Stimulated activated CD4-positive, alpha-beta T cell treated with anti-CD3 and anti-CD28 coated beads, Interleukin-12 subunit alpha, Interleukin-12 subunit beta, amount 100 ng/mL, for 48 hours (primary cell): ENCODE results near the gene SMC5.
"Not testable (repeated sequence)": the region's sequence is repeated elsewhere in the genome, so short reads cannot be mapped to it uniquely, and the experiment has no call there.

Experiments
- DNase-seq, 3 donors: peaks; one replicate each; pipeline ENCODE4 v3.0.0-alpha.2; 2020; ENCODE audit warnings: low read depth in 2 of 3, low spot score in 1 of 3

The SMC5 gene

GRCh38 chr9:70355801-70356200 lies 97.0 kb downstream of the SMC5 start:
- no peak for DNase-seq

- DNase-seq: no peak
These were observed 104.2 kb downstream of the SMC5 start for GRCh38 chr9:70362952-70363351.

GRCh38 chr9:70363760-70364159 lies 105.0 kb downstream of the SMC5 start:
- no peak for DNase-seq

- no peak for DNase-seq
These were observed 108.6 kb downstream of the SMC5 start for GRCh38 chr9:70367305-70367930.

GRCh38 chr9:70374962-70375618 lies 116.3 kb downstream of the SMC5 start:
- DNase-seq: no peak

GRCh38 chr9:70382046-70382708 lies 123.4 kb downstream of the SMC5 start:
- no peak for DNase-seq

- no peak for DNase-seq
These were observed 124.2 kb downstream of the SMC5 start for GRCh38 chr9:70382709-70383605.

GRCh38 chr9:70385426-70385825 lies 126.6 kb downstream of the SMC5 start:
- no peak for DNase-seq

GRCh38 chr9:70387663-70388062 lies 128.9 kb downstream of the SMC5 start:
- DNase-seq: no peak

GRCh38 chr9:70389188-70389587 lies 130.4 kb downstream of the SMC5 start:
- no peak for DNase-seq

GRCh38 chr9:70389621-70390266 lies 131.0 kb downstream of the SMC5 start:
- DNase-seq: no peak

GRCh38 chr9:70390933-70391341 lies 132.2 kb downstream of the SMC5 start:
- no peak for DNase-seq

GRCh38 chr9:70392189-70392588 lies 133.4 kb downstream of the SMC5 start:
- DNase-seq: no peak

GRCh38 chr9:70392850-70393249 lies 134.1 kb downstream of the SMC5 start:
- no peak for DNase-seq

GRCh38 chr9:70395652-70396051 lies 136.9 kb downstream of the SMC5 start:
- no peak for DNase-seq

GRCh38 chr9:70398145-70398556 lies 139.4 kb downstream of the SMC5 start:
- DNase-seq: no peak

- DNase-seq: no peak
These were observed 140.4 kb downstream of the SMC5 start for GRCh38 chr9:70399141-70399540.

- no peak for DNase-seq
These were observed 141.5 kb downstream of the SMC5 start for GRCh38 chr9:70400107-70400892.

- not testable (repeated sequence) for DNase-seq
These were observed 142.5 kb downstream of the SMC5 start for GRCh38 chr9:70401241-70401640.

- no peak for DNase-seq
These were observed 143.4 kb downstream of the SMC5 start for GRCh38 chr9:70402213-70402612.
